ENCODE measurements around the gene DKKL1. TPM values are rescaled to one million over a fixed set of nuclear protein-coding genes. Genes with fewer than 3 reads are reported as not detected.
A peak's percentile ranks its signal among the peaks of the same experiment; 100 is the strongest.

The DKKL1 gene
- total and polyA plus RNA-seq, 5 donors: 0.50 to 0.71 (median 0.59) TPM; not detected in 2

GRCh38 chr19:49338691-49339300 is 24.9 kb upstream of the DKKL1 start:
- Histone ChIP-seq H3K27me3 (ENCODE audit: control insufficient read depth, insufficient read depth) (no peaks in the 10 kb centered on the region), H3K4me3 (ENCODE audit: low read length) (peak overlapping the region; percentile 29), H3K27ac (ENCODE audit: low read length) (no peak overlapping the region), H3K4me1 (ENCODE audit: control insufficient read depth, insufficient read depth, low read length) (no peaks in the 10 kb centered on the region), H3K9me3 (ENCODE audit: control insufficient read depth, low read length) (no peaks in the 10 kb centered on the region)
- intact Hi-C loops (cut with DNase I): no loop called here
- WGBS: 18% methylated on average over 30 of the region's 30 CpGs
- peak; percentile 61 for ATAC-seq
- peak; percentile 81 to 90 (median 89) for DNase-seq

- H3K9me3 ChIP-seq (ENCODE audit: control insufficient read depth, low read length): no peaks in the 10 kb centered on the region
- DNase-seq: peak; percentile 91 to 96 (median 96)
- no peaks in the 10 kb centered on the region for H3K4me1 ChIP-seq (ENCODE audit: control insufficient read depth, insufficient read depth, low read length)
- H3K4me3 ChIP-seq (ENCODE audit: low read length): peak overlapping the region; percentile 29
- peak overlapping the region; percentile 74 for H3K27ac ChIP-seq (ENCODE audit: low read length)
- WGBS: 14% methylated on average over 47 of the region's 47 CpGs
- H3K27me3 ChIP-seq (ENCODE audit: control insufficient read depth, insufficient read depth): no peaks in the 10 kb centered on the region
- intact Hi-C loops (cut with DNase I): no loop called here
- peak; percentile 96 to 97 for ATAC-seq
These were observed 24.2 kb upstream of the DKKL1 start for GRCh38 chr19:49339301-49340068.

- Histone ChIP-seq H3K4me3 (ENCODE audit: low read length) (peak overlapping the region; percentile 27), H3K27me3 (ENCODE audit: control insufficient read depth, insufficient read depth) (no peaks in the 10 kb centered on the region), H3K4me1 (ENCODE audit: control insufficient read depth, insufficient read depth, low read length) (no peaks in the 10 kb centered on the region), H3K27ac (ENCODE audit: low read length) (peak overlapping the region; percentile 74), H3K9me3 (ENCODE audit: control insufficient read depth, low read length) (no peaks in the 10 kb centered on the region)
- DNase-seq (peak; percentile 66 to 93 (median 88)), ATAC-seq (peak; percentile 56 to 68)
- intact Hi-C loops (cut with DNase I): no loop called here
- WGBS: 16% methylated on average over 36 of the region's 36 CpGs
These were observed 23.4 kb upstream of the DKKL1 start for GRCh38 chr19:49340069-49340864.

GRCh38 chr19:49340865-49341718 is 22.6 kb upstream of the DKKL1 start:
- no peak overlapping the region for H3K4me3 ChIP-seq (ENCODE audit: low read length)
- no peaks in the 10 kb centered on the region for H3K27me3 ChIP-seq (ENCODE audit: control insufficient read depth, insufficient read depth)
- H3K4me1 ChIP-seq (ENCODE audit: control insufficient read depth, insufficient read depth, low read length): no peaks in the 10 kb centered on the region
- DNase-seq (no peak), ATAC-seq (no peak)
- no peaks in the 10 kb centered on the region for H3K9me3 ChIP-seq (ENCODE audit: control insufficient read depth, low read length)
- 93% methylated on average over 11 of the region's 11 CpGs for WGBS
- peak overlapping the region; percentile 44 for H3K27ac ChIP-seq (ENCODE audit: low read length)
- intact Hi-C loops (cut with DNase I): no loop called here

- no peak for DNase-seq
- Histone ChIP-seq H3K4me1 (ENCODE audit: control insufficient read depth, insufficient read depth, low read length) (no peaks in the 10 kb centered on the region), H3K27me3 (ENCODE audit: control insufficient read depth, insufficient read depth) (no peaks in the 10 kb centered on the region), H3K27ac (ENCODE audit: low read length) (no peak overlapping the region), H3K4me3 (ENCODE audit: low read length) (no peak overlapping the region), H3K9me3 (ENCODE audit: control insufficient read depth, low read length) (no peaks in the 10 kb centered on the region)
- no peak for ATAC-seq
- 88% methylated on average over 11 of the region's 11 CpGs for WGBS
- intact Hi-C loops (cut with DNase I): no loop called here
These were observed 21.4 kb upstream of the DKKL1 start for GRCh38 chr19:49342291-49342721.

GRCh38 chr19:49343123-49343522 is 20.6 kb upstream of the DKKL1 start:
- H3K4me1 ChIP-seq (ENCODE audit: control insufficient read depth, insufficient read depth, low read length): no peaks in the 10 kb centered on the region
- intact Hi-C loops (cut with DNase I): no loop called here
- ATAC-seq (no peak), DNase-seq (no peak)
- H3K27ac ChIP-seq (ENCODE audit: low read length): no peak overlapping the region
- no peaks in the 10 kb centered on the region for H3K27me3 ChIP-seq (ENCODE audit: control insufficient read depth, insufficient read depth)
- no peaks in the 10 kb centered on the region for H3K9me3 ChIP-seq (ENCODE audit: control insufficient read depth, low read length)
- no peak overlapping the region for H3K4me3 ChIP-seq (ENCODE audit: low read length)
- 97% methylated on average over 7 of the region's 7 CpGs for WGBS

- intact Hi-C loops (cut with DNase I): no loop called here
- Histone ChIP-seq H3K4me1 (ENCODE audit: control insufficient read depth, insufficient read depth, low read length) (no peaks in the 10 kb centered on the region), H3K4me3 (ENCODE audit: low read length) (no peak overlapping the region), H3K9me3 (ENCODE audit: control insufficient read depth, low read length) (no peaks in the 10 kb centered on the region), H3K27me3 (ENCODE audit: control insufficient read depth, insufficient read depth) (no peaks in the 10 kb centered on the region), H3K27ac (ENCODE audit: low read length) (no peak overlapping the region)
- DNase-seq: no peak
- no peak for ATAC-seq
- WGBS: 79% methylated on average over 11 of the region's 11 CpGs
These were observed 18.9 kb upstream of the DKKL1 start for GRCh38 chr19:49344505-49345423.

- no peak overlapping the region for H3K27ac ChIP-seq (ENCODE audit: low read length)
- WGBS: 94% methylated on average over 15 of the region's 15 CpGs
- no peaks in the 10 kb centered on the region for H3K4me1 ChIP-seq (ENCODE audit: control insufficient read depth, insufficient read depth, low read length)
- intact Hi-C loops (cut with DNase I): no loop called here
- H3K9me3 ChIP-seq (ENCODE audit: control insufficient read depth, low read length): no peaks in the 10 kb centered on the region
- H3K4me3 ChIP-seq (ENCODE audit: low read length): no peak overlapping the region
- DNase-seq (no peak), ATAC-seq (peak; percentile 17 to 35)
- H3K27me3 ChIP-seq (ENCODE audit: control insufficient read depth, insufficient read depth): no peaks in the 10 kb centered on the region
These were observed 16.5 kb upstream of the DKKL1 start for GRCh38 chr19:49347191-49347590.

- 64% methylated on average over 3 of the region's 3 CpGs for WGBS
- Histone ChIP-seq H3K4me3 (ENCODE audit: low read length) (no peak overlapping the region), H3K27me3 (ENCODE audit: control insufficient read depth, insufficient read depth) (no peaks in the 10 kb centered on the region), H3K27ac (ENCODE audit: low read length) (no peak overlapping the region), H3K9me3 (ENCODE audit: control insufficient read depth, low read length) (no peaks in the 10 kb centered on the region), H3K4me1 (ENCODE audit: control insufficient read depth, insufficient read depth, low read length) (no peaks in the 10 kb centered on the region)
- DNase-seq: no peak
- ATAC-seq: peak; percentile 66 to 70
- intact Hi-C loops (cut with DNase I): no loop called here
These were observed 15.8 kb upstream of the DKKL1 start for GRCh38 chr19:49347835-49348234.
